NCI-H460 (cell line): Measurements from ENCODE around the gene GIGYF2. TPM values are rescaled to one million over a fixed set of nuclear protein-coding genes. Genes with fewer than 3 reads are reported as not detected.

Experiments
- DNase-seq: peaks from one replicate; pipeline ENCODE4 v3.0.0-alpha.2; 2016; ENCODE audit warnings: low read depth; ENCODE audit errors: extremely low read depth
- total RNA-seq: library from RNA; depleted of rRNA; stranded (reverse); fragments of >200 nt; shearing (Covaris generic); gene quantifications from 2 replicates; pipeline ENCODE4 v1.2.3, GENCODE V29; 2014

The GIGYF2 gene
- total RNA-seq, 1 experiment from 2014 or later = 64.3 TPM

DNA sequence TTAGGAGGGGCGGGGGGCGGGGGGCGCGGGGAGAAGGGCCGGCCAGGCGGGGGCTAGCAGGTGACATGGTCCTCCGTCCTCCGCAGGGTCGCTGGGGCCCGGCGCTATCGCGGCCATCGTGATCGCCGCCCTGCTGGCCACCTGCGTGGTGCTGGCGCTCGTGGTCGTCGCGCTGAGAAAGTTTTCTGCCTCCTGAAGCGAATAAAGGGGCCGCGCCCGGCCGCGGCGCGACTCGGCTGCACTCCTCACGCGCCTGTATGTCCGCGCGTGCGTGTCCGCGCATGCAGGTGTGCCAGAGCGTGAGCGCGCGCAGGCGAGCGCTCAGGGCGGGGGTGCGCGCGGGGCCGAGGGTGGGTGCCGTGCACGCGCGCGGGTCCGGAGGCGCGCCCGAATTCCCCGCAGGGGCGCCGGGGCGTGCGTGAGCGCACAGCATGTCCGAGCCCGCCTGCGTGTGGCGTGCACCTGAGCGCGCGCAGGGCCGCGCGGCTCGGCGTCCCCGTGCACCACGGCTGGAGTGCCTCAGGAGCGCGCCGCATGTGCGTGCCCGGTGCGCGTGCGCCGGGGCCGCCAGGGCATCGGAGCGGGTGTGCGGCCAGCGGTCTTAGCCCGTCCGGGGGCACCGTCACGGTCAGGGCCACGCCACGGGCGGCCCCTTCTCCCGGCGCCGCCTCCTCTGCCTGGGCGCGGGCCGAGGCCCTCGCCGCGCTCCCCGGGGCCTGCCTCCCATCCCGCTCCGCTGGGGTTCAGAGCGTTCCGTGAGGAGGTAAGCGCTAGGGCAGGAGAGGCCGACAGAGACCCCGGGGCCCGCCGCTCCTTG, 179.2 kb downstream of the GIGYF2 start:
- DNase-seq = peak; percentile 9

DNA sequence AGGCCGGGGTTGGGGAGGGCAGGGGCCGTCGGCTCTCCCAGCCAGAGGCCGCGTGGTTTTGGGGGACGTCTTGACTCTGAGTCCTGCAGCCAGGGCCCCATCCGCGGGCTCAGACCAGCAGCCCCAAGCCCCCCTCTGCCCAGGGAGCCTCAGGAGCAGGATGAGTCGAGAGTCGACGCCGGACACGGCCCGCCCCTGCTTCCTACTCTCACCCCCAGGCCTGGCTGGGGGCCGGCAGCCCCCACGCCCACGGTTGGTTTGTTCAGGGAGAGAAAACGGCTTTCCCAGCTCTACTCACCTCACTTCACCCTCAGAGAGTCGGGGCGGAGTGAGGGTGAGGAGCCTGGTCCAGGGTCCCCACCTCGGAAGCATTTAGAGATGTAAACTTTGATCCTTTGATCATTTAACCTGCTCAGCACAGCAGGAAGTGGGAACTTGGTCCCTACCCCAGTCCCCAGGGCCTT, 179.9 kb downstream of the GIGYF2 start:
- no peak for DNase-seq

DNA sequence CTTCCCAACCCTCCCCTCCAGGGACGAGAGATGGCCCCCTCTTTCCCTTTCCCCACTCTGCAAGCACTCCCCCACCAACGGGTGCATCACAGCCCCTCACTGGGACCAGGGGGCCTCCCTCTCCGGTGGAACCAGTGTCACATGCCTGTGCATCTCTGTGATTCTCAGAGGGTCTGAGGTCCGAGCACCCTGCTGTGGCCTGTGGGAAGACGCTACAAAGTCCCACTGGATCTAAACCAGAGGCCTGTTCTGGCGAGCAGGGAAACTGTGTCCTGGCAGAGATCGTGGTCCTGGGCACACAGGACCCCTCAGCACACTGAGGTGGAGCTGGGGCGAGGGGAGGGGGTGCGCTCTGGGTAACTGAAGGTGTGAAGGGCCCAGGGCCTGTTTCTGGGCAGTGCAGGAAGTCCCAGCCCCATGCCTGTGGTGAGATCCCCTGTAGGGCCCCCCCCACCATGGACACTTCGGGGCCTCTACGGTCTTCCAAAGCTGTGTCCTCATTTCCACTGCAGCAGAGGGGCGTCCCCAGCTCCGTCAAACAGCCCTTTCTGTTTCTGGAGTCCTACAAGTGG, 180.9 kb downstream of the GIGYF2 start:
- DNase-seq = no peak

DNA sequence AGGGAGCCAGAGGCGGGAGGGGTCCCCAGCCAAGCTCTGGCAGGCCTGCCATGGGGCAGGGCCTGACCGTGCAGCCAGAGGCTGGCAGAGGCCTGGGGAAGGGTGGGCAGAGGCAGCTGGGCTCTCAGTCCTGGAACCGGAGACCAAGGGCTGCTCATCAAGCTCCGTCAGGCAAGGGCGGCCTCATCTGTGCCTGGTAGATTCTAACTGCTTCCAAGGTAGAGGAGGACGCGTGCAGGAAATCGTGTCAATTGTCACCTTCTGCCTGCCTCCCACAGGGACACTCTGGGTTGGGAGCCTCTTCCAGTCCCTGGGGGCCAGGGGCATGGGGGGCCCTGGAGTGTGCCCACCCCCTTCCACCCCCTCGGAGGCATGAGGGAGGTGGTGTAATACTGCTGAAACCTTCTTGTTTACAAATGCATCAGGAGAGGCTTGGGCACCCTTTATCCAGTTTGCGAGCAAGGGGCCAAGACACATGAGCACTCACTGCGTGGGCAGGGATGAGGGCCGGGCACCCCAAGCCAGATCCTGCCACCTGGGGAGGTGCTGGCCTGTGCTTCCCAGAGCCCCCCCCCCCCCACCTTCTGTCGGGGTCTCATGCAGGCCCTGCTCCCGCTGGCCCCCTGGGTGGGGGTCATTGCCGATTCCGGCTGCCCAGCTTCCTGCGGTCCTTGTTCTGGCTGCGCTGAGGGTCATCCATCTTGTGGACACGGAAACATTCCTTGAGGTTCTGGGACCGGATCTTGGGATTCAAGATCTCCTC, 181.9 kb downstream of the GIGYF2 start:
- DNase-seq = no peak

DNA sequence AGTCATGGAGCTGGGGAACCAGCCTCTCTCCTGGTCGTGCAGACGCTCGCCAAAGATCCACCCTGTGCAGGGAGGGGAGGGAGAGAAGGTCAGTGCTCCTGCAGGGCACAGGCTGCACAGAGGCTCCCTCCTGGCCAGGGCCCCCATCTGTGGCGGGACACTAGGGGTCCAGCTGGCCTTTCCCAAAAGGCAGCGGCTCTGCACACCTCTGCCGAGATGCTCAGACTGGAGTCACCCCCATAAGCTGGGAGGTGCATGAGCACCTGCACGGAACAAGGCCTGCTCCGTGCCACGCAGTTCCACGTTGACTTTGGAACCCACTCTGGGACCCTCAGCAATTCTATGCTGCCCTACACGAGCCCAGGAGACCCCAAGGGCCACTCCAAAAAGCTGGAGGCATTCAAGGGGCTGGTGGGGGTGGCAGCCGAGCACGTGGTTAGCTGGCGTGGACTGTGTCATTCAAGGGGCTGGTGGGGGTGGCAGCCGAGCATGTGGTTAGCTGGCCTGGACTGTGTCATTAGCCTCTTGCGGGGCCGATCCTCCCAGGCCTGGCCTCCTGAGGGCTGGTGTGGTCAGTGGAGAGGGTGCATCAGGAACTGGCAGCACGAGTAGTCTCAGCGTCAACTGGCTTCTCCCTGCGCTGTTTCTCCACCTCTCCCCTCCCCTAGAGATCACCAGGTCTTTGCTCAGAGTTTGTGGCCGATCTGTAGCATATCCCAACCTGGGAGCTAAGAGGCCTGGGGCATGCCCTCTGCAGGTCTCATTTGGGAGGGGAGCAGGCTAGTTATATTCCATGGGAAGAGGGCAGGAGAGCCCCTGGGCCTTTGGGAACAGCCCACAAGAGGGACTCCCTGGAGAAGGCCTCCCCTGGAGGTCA, 182.7 kb downstream of the GIGYF2 start:
- no peak for DNase-seq

DNA sequence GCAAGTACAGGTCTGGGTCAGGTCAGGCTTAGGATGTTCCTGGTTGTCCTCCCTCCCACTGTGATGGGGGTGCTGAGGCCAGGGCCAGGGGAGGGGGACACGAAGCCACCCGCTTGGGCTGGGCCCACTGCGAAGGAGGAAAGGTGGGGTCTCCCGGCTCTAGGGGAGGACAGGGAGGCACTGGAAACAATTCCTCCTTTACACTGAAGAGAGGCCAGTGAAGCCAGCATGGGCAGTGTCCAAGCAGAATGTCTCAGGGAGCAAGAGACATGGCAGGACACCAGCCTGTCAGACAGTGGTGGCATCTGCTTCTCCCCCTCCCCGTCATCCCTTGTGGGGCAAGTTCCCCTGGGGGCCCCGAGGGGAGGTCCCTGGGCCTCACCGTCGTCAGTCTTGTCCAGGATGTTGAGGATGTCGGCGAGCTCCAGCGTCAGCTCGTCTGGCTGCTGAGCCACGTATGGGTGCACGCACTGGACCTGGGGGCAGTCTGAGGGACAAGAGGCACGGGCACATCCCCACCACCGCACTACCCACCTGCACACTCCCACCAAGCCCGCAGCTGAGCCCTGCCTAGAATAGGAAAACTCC, 183.7 kb downstream of the GIGYF2 start:
- no peak for DNase-seq

DNA sequence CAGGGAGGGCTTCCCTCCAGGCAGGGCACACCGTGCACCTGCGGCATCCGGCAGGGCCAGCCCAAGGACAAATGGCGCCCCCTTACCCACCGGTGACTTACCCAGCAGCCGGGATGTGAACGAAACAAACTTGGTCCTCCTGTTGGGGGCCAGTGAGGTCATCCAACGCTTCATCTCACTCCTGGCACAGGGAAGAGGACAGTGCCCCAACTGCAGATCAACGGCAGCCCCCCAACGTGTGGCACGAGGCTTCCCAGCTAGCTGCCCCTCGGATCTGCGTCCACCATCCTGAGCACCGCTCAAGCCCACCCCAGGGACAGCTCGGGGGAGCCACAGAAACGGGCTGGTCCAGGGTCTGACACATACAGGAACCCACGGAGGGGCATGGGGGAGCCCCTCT, 185.0 kb downstream of the GIGYF2 start:
- no peak for DNase-seq

DNA sequence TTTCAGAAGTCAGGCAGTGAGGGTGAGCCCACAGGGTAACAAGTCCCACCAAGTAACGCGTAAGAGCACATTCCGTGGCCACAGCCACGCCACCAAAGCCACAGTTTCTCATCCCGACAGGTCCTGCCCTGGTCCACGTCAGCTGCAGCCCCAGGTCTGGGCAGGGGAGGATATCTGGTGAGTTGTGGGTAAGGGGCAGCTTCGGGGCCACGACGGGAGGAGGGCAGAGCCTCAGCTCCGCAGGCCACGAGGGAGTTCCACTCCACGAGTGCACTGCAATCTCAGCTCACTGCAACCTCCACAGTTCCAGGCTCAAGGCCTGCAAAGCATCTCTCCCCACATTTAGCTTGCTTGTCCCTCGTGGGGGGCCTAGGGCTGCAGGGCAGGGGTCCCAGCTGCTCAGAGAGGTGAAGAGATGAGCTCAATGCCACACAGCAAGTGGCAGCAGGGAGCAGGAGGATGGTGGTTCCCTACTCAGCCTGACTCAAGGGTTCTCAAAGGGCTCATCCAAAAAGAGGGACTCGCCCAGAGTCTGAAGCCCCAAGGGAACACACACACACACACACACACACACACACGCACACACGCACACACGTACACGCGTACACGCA, 185.5 kb downstream of the GIGYF2 start:
- no peak for DNase-seq

DNA sequence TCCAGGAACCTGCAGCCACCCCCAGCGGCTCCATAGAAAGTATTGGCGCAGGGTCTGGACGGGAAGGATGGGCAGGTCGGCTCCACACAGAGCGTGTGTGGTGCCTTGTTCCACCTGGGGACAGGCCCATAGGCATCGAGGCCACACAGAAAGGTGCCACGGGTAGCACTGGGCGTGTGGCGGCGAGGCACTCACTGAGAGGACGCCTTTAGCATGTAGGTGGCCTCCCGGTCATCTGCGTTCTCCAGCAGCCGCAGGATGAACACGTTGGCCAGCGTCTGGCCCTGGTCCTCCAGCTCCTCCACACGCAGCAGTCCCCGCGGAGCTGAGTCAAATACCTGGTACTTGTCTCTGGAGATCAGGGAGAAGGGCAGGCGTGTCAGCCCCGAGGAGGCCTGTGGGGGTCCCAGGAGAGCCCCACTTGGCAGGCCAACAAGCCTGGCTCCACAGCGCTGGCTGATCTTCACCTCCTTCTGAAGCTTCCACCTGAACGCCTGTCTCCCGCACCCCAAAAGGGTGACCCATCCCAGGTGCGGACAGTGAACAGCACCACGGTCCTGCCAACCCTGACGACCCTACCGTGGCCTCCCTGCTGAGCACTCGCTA, 186.1 kb downstream of the GIGYF2 start:
- DNase-seq = no peak

DNA sequence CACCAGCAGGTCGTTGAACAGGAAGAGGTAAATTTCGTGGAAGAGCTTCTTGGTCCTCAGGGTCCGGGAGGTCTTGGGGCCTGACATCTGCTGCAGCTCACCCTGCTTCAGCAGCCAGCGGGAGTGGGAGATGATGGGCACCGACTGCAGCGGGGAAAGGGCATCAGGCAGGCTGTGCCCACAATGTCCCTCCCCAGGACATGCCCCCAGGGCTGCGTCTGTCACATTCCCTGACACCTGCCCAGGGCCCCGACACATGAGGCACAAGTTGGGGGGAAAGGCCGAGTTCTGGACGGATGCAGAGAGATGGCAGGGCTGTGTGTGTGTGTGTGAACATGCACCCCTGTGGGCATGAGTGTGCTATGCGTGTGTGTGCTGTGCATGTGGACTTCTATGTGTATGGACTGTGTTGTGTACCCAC, 186.9 kb downstream of the GIGYF2 start:
- DNase-seq = no peak

DNA sequence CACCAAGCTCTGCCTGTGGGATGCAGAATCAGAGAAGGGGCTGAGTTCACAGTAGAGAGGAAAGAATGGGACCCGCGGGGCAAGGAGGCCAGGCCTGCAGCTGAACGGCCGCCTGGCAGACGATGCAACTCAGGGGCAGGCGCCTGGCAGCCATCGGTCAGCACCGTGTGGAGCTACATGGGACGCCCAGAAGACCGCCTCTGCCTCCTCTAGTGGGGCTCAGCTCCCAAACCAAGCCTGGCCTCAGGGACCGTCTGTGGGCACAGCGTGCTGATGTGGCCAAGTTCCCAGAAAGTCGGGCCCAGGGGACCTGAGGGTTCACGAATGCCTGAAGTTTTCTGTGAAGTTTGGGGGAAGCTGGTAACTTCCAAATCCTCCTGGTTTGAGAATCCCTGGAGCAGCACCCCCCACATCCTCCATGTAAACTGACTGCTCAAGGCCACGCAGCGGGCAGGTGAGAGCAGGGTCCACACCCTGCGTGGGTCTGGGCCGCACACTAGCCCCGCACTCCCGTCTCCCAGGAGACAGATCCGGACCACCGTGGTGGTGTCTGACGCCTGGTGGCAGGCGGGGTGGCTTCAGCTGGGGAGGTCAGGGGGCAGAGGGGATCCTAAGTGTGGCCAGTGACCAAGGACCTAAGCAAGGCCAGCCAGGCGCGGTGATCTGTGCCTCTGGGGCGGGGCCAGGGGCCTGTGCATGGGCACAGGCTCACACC, 187.6 kb downstream of the GIGYF2 start:
- DNase-seq = no peak

DNA sequence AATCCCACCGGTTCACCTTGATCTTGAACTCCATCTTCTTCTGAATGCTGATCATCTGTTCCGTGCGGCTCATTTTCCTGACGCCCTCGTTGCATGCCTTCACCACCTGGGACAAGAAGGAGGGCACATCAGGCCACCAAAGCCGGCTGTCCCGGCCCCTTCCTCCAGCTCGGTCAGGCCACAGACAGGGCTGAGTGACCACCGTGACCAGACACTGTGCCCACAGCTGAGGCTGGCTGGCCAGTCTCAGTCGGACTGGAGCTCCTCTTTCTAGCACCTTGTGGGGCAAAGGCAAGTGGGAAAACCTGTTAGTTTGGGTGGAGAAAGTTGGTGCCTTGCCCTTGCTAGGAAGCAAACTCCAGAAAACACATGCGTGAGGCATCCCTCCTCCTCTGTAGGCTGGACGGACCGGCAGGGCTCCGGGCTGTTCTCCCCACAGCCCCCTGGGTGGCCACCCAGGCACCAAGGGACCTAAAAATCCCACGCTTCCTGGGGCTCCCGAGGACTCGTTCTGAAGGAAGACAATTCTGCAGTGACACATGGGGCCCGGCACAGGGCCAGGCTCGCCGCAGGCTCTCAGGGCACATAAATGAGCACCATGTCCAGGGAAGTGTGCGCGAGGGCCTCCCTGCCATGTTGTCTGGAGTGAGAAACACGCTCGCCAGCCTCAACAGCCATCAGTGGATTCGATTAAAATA, 188.3 kb downstream of the GIGYF2 start:
- no peak for DNase-seq

DNA sequence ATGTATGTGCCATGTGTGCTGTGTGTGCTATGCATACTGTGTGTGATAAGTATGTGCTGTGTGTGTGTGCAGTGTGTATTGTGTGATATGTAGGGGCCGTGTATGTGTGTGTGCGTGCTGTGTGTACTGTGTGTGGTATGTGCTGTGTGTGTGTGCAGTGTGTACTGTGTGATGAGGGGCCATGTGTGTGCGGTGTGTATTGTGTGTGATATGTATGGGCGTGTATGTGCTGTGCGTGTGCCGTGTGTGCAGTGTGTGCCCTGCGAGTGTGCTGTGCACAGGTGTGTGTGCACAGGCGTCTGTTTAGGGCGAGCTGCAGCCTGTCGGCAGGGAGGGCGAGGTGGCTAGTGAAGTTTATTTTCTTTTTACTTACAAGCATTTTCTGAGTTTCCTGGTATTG, 189.0 kb downstream of the GIGYF2 start:
- DNase-seq = no peak

DNA sequence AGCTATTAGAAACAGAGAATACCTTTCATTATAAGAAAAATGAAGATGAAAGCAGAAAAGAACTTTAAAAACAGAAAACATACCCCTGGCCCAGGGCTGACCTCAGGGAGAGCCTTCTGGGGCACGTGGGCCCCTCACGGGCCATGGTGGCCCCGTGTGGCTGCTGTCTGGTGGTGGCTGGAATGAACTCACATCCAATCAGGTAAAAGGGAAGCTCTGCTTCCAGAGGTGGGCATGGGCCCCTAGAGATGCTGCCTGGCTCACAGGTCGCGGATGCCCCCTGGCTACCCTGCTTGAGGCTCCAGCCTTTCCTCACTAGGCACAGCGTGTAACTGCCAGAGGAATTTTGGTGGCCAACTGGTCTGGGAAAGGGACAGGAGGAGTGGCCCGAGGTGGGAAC, 189.5 kb downstream of the GIGYF2 start:
- DNase-seq = no peak

DNA sequence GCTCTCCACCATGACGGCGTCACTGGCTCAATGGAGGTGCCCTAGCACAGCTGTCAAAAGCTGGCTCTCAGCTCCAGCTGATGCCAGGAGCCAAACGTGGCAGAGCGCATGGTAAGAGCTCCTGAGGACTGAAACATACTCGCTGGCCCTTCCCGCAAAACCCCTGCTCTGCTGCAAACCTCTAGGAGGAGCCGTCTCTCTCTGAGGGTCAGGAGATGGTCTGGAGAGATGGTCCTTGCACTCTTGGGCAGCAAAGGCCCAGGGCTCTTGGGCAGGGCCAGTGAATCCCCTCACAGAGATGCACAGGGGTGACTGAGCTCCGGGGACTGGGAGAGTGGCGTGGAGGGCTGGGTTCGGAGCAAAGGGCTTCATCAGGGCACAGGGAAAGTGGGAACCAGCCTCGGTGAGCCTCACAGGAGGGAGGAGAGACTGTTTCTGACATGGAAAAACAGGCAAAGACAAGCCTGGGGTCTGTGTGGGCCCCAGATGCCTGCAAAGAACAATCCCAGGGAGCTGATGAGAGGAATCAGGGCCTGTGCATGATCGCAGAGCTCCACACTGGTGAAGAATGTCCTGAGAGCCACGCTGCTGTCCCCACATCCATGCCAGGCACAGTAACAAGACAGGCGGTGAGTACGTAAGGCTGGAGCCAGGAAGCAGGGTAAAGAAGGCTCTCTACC, 190.2 kb downstream of the GIGYF2 start:
- DNase-seq = no peak

DNA sequence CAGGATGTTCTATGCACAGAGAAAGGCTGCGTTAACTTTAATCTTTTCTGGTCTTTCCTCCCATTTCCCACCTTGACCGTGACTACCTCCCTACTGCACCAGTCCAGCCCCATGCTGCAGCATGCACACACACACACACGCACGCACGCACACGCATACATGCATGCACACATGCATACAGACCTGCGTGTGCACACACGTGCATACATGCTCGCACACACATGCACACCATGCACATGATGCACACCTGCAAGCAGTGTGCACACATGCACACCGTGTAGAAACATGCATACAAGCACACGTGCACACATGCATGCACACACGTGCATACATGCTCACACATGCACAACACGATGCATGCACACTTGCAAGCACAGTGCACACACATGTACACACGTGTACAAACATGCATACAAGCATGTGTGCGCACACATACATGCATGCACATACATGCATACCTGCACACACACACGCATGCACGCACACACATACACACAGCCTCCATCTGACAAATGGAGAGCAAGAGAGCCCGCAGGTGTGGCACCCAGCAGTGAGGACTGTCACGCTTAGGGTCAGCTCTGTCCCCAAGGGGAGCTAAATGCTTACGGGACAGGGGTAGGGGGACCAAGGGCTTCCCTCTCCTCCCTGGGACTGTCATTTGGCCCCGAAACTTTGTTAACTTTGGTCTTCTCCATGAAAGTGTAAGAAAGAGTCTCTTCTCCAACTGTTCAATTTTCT, 191.1 kb downstream of the GIGYF2 start:
- no peak for DNase-seq
